NCI-H69 (cell line): ENCODE results near the gene MAN2A2.
"Not testable (repeated sequence)": the region's sequence is repeated elsewhere in the genome, so short reads cannot be mapped to it uniquely, and the experiment has no call there.

Source experiments
- DNase-seq: peaks from one replicate; lab custom pipeline; 2025; lab: John Stamatoyannopoulos, UW

MAN2A2 gene

GRCh38 chr15:90903733-90904536 is 833 bp downstream of the MAN2A2 start:
- DNase-seq = peak; percentile 30

GRCh38 chr15:90904746-90905145 is 1.6 kb downstream of the MAN2A2 start:
- DNase-seq = no peak

- DNase-seq = no peak
Measured at GRCh38 chr15:90905306-90906180, 2.4 kb downstream of the MAN2A2 start.

- no peak for DNase-seq
Measured at GRCh38 chr15:90906181-90906849, 3.2 kb downstream of the MAN2A2 start.

DNA sequence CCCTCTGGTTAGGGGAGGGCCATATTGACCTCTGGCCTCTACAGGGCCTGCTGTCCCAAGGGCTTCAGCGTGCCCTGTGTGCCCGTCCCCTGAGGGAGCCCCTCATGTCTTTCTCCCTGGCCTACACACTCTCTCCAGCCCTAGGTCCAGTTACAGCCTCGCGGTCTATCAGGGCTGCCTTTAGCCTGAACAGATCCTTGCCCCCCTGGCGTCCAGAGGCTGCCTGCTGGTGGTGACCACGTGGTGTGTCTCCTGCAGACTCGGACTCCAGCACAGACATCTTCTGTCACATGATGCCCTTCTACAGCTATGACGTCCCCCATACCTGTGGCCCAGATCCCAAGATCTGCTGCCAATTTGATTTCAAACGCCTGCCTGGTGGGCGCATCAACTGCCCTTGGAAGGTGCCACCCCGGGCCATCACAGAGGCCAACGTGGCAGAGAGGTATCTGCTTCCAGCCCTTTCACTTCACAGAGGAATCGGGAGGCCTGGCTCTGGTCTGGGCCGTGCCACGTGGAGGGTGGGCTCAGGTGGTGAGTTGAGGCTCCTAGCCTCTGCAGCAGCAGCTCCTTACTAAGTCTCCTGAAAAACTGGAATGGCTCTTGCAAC is 4.1 kb downstream of the MAN2A2 start:
- no peak for DNase-seq

DNA sequence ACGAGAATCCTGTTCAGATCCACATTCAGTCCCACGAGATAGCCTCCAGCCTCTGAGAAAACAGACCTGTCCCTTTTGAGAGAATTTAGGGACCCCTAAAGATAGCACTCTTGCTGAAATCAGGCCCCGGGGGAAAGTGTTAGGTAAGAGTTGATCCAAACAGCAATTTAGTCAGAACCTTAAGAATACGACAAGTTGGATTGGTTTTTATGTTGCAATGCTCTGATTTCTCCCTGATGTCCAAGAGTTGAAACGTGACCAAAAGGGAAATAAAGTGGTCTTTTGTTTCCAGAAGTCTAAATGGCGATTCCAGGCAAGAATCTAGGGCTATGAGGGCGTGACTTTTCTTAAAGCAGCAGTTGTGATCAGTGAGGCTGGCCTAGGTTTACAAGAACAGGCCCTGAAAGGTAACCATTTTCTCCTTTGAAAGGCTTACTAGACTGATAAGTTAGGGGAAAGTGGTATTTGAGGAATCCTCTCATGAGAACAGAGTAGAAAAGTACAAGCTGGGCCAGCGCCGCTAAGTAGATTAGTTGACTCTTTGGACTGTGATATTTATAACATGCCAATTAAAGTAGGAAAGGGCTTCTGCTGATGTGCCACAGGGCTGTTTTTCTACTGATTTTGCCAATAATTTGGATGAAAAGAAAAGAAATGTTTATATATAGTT is 4.9 kb downstream of the MAN2A2 start:
- no peak for DNase-seq

DNA sequence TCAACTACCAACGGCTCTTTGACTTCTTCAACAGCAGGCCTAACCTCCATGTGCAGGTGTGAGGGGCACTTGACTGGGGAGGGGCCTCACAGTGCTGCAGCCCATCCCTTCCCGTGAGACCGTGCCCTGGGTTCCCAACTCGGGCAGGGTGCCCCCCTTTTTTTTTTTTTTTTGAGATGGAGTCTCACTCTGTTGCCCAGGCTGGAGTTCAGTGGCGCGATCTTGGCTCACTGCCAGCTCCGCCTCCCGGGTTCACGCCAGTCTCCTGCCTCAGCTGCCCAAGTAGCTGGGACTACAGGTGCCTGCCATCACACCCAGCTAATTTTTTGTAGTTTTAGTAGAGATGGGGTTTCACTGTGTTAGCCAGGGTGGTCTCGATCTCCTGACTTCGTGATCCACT is 6.3 kb downstream of the MAN2A2 start:
- not testable (repeated sequence) for DNase-seq

DNA sequence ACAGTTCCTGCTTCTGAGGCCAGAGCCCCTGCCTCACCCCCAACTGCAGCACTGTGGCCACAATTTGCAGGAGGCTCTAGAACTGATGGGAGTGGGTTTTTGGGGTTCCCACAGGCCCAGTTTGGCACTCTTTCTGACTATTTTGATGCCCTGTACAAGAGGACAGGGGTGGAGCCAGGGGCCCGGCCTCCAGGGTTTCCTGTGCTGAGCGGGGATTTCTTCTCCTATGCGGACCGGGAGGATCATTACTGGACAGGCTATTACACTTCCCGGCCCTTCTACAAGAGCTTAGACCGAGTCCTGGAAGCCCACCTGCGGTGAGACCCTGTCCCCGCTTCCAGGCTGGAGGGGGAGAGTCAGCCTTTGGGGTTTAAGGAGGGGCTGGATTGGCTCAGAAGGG is 6.9 kb downstream of the MAN2A2 start:
- no peak for DNase-seq

DNA sequence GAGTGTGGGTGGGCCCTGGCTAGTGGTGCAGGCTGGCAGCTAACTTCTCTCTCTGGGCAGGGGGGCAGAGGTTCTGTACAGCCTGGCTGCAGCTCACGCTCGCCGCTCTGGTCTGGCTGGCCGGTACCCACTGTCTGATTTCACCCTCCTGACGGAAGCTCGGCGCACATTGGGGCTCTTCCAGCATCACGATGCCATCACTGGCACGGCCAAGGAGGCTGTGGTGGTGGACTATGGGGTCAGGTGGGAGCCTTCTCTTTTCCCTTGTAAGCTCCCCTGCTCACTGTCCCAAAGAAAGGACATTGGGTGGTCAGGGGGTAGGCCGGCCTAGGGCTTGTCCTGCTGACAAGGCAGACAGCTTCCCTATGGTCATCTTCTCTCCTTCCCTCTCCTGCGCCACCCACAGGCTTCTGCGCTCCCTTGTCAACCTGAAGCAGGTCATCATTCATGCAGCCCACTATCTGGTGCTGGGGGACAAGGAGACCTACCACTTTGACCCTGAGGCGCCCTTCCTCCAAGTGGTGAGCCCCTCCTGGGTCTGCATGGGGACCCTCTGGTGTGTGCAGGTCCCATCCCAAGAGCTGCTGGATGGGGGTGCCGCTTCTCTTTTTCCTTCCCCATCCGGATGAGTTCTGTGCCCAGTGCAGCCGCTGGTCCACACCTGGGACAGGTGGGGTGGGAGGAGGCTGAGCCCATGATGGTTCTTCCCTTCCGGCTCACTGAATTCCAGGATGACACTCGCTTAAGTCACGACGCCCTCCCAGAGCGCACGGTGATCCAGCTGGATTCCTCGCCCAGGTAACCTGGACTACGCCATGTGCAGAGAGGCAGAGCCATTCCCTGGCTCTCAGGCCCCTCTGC is 7.6 kb downstream of the MAN2A2 start:
- DNase-seq = no peak

GRCh38 chr15:90911302-90911623 is 8.2 kb downstream of the MAN2A2 start:
- DNase-seq = no peak

GRCh38 chr15:90911906-90912769 is 9.0 kb downstream of the MAN2A2 start:
- no peak for DNase-seq

DNA sequence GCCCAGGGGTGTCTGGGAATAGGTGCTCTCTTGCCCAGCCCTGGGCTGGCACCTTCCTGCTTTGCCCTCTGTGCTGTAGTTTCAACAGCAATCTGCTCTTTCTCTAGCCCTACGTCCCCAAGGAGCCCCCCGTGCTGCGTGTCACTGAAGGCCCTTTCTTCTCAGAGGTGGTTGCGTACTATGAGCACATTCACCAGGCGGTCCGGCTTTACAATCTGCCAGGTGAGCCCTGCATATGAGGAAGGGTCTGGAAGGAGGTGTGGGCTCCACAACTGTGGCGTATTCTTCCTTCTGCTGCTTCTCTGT is 9.6 kb downstream of the MAN2A2 start:
- DNase-seq = no peak

DNA sequence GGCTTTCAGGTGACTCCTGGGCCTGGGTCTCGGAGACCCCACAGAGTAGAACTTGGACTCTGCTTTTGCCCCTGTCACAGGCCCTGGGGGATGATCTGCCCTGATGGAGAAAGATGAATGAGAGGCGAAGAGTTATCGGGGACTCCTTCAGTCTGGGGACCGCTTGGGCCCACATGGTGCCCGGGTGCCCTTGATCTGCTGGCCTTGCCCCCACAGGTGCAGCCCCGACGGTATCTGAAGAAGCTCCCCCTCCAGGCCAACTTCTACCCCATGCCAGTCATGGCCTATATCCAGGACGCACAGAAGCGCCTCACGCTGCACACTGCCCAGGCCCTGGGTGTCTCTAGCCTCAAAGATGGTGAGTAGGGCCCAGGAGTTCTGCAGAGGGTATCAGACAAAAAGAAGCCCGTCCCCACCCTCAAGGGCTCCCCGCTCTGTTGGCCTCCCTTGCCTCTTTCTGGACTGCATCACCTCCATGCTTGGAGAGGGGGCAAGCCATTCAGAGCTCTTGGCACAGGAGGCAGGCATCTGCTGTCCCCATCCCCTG is 10.4 kb downstream of the MAN2A2 start:
- no peak for DNase-seq

DNA sequence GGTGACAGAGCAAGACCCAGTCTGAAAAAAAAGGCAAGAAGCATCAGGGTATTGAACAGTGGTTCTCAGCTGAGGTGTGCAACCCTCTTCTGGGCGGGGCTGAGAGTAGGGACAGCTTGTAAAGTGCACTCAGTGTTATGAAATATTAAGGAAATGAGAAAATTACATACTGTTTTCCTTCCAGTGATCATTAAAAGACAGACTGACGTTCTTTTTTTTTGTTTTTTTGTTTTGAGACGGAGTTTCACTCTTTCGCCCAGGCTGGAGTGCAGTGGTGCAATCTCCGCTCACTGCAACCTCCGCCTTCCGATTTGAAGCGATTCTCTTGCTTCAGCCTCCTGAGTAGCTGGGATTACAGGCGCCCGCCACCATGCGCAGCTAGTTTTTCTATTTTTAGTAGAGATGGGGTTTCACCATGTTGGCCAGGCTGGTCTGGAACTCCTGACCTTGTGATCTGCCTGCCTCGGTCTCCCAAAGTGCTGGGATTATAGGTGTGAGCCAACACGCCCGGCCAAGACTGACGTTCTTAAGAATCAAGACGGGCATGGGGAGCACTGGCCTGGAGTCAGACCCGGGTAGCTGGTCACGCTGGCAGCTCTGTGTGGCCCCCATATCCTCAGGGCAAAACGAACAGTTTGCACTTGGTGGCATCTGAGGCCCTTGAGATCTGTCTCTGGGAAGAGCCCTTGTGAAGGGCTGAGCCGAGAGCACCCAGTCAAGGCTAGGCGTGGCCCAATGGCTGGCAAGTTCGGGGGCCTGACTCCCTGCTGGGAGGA is 11.4 kb downstream of the MAN2A2 start:
- no peak for DNase-seq

GRCh38 chr15:90915216-90915807 is 12.2 kb downstream of the MAN2A2 start:
- no peak for DNase-seq

- no peak for DNase-seq
Measured at GRCh38 chr15:90915808-90916440, 12.8 kb downstream of the MAN2A2 start.

- no peak for DNase-seq
Measured at GRCh38 chr15:90916461-90916860, 13.4 kb downstream of the MAN2A2 start.

GRCh38 chr15:90917569-90917968 is 14.5 kb downstream of the MAN2A2 start:
- no peak for DNase-seq
